HepG2 (cell line): ENCODE measurements around the gene PCCB. TPM values are rescaled to one million over a fixed set of nuclear protein-coding genes. Genes with fewer than 3 reads are reported as not detected.

Source experiments
- ATAC-seq: fragments of 200-7000 bp; cut with Tn5 transposase; 3 replicates; pipeline ENCODE4 v1.9.1; 2020; ENCODE audit warnings: mild to moderate bottlenecking, moderate library complexity
- BruUV-seq: library from RNA; stranded (reverse); fragments of 400-500 nt; replicated peaks from 2 replicates; lab custom pipeline; 2021; lab: Mats Ljungman, UMichigan
- CTCF ChIA-PET: fragments of 300-600 bp; formaldehyde crosslinking; extraction: SDS; loops from one replicate; lab custom pipeline; 2021; ENCODE audit warnings: low total read pairs, inconsistent platforms, low intra/inter-chr PET ratio; lab: Yijun Ruan, JAX
- POLR2A ChIA-PET: fragments of 350-600 bp; sonication (Branson Sonifier 250); formaldehyde crosslinking; loops from one replicate; lab custom pipeline; 2020; ENCODE audit warnings: antibody characterized with exemption, inconsistent platforms; lab: Yijun Ruan, JAX
- DNase-seq: peaks from one replicate; pipeline ENCODE4 v3.0.0-alpha.2; 2015; ENCODE audit warnings: low spot score
- FAIRE-seq: peaks from 3 replicates; lab custom pipeline; 2011; peaks lifted over from hg19 to GRCh38; lab: Jason Lieb, UNC
- H2AFZ ChIP-seq: one replicate; pipeline ENCODE4 v1.6.1; 2011; ENCODE audit warnings: low read length, inconsistent platforms
- H3K27ac ChIP-seq: fragments of 300-600 bp; 3 replicates; pipeline ENCODE4 v1.8.0; 2011; ENCODE audit warnings: mixed run types, mild to moderate bottlenecking, mixed read lengths, low read length, inconsistent platforms; ENCODE audit not compliant: insufficient read depth; ENCODE audit errors: extremely low read length
- H3K27me3 ChIP-seq, 2 experiments: fragments of 200-600 bp in 1 of 2; 2 replicates in 1 of 2; 3 replicates in 1 of 2; pipeline versions ENCODE4 v1.6.0 to v1.8.0; 2011; ENCODE audit warnings: low read length in 2 of 2, mild to moderate bottlenecking in 2 of 2, moderate library complexity in 2 of 2, inconsistent platforms in 1 of 2; ENCODE audit not compliant: insufficient read depth in 2 of 2, control insufficient read depth in 1 of 2
- H3K36me3 ChIP-seq, 2 experiments: fragments of 200-600 bp in 1 of 2; replicated peaks in 1 of 2; 2 replicates in 1 of 2; 3 replicates in 1 of 2; pipeline versions ENCODE4 v1.5.1 to v1.8.0; 2011; ENCODE audit warnings: low read length in 2 of 2, inconsistent platforms in 1 of 2; ENCODE audit not compliant: insufficient read depth in 2 of 2, control insufficient read depth in 1 of 2
- H3K4me1 ChIP-seq: 2 replicates; pipeline ENCODE4 v1.5.1; 2012; ENCODE audit warnings: low read length, inconsistent platforms; ENCODE audit not compliant: insufficient read depth
- H3K4me2 ChIP-seq: 2 replicates; pipeline ENCODE4 v1.6.0; 2011; ENCODE audit warnings: low read depth, low read length, inconsistent platforms
- H3K4me3 ChIP-seq, 3 experiments: fragments of 200-600 bp in 1 of 3; sonication (generic), shearing (Covaris generic) in 1 of 3; replicated peaks in 1 of 3; 2 replicates each; pipeline ENCODE4 v1.5.1; 2011 to 2016; ENCODE audit warnings: low read length in 3 of 3, inconsistent platforms in 2 of 3, low read depth in 2 of 3, mild to moderate bottlenecking in 2 of 3, control low read depth in 1 of 3, mixed read lengths in 1 of 3; ENCODE audit not compliant: insufficient read depth in 1 of 3
- H3K79me2 ChIP-seq: one replicate; pipeline ENCODE4 v1.6.1; 2011; ENCODE audit warnings: low read length, inconsistent platforms; ENCODE audit not compliant: insufficient read depth
- H3K9ac ChIP-seq: 2 replicates; pipeline ENCODE4 v1.6.0; 2011; ENCODE audit warnings: mild to moderate bottlenecking, low read depth, low read length, inconsistent platforms; ENCODE audit not compliant: insufficient read depth
- H3K9me3 ChIP-seq: 2 replicates; pipeline ENCODE4 v1.5.1; 2012; ENCODE audit warnings: mild to moderate bottlenecking, low read length
- H4K20me1 ChIP-seq: 2 replicates; pipeline ENCODE4 v1.6.0; 2011; ENCODE audit warnings: inconsistent platforms, mild to moderate bottlenecking, low read length, moderate library complexity; ENCODE audit not compliant: insufficient read depth
- FIP1L1 ChIP-seq: fragments of 200-400 bp; formaldehyde crosslinking; IDR thresholded peaks from 2 replicates; pipeline ENCODE4 v1.6.1; 2018; ENCODE audit warnings: low read depth, mild to moderate bottlenecking, low read length, moderate library complexity, borderline replicate concordance; ENCODE audit not compliant: insufficient read depth
- HMG20B ChIP-seq: conservative IDR thresholded peaks from 2 replicates; pipeline ENCODE4 v1.6.1; 2016; ENCODE audit warnings: missing genetic modification reagents, missing compliant biosample characterization
- HMGA1 ChIP-seq: sonication (generic); formaldehyde crosslinking; conservative IDR thresholded peaks from 2 replicates; pipeline ENCODE4 v1.4.0; 2020; ENCODE audit warnings: missing genetic modification reagents
- RFXANK ChIP-seq: IDR thresholded peaks from 2 replicates; pipeline ENCODE4 v1.6.1; 2016
- ZMYM2 ChIP-seq: sonication (generic); formaldehyde crosslinking; IDR thresholded peaks from 2 replicates; pipeline ENCODE4 v1.8.0; 2022; ENCODE audit warnings: mild to moderate bottlenecking, missing genetic modification reagents
- ZMYM4 ChIP-seq: sonication (generic); formaldehyde crosslinking; IDR thresholded peaks from 2 replicates; pipeline ENCODE4 v1.8.1; 2023; ENCODE audit warnings: mild to moderate bottlenecking, missing genetic modification reagents
- ZNF782 ChIP-seq: sonication (generic); formaldehyde crosslinking; IDR thresholded peaks from 2 replicates; pipeline ENCODE4 v1.4.0; 2020; ENCODE audit warnings: missing genetic modification reagents, mild to moderate bottlenecking, borderline replicate concordance
- WGBS: methylation state at CpG from one replicate; pipeline ENCODE4 v1.1.6; 2017; ENCODE audit warnings: low lambda C conversion rate; 5-methylcytosine and 5-hydroxymethylcytosine counted together
- in situ Hi-C: cut with HindIII; loops from 2 replicates; pipeline ENCODE4 v1.10.0; 2017; ENCODE audit warnings: low pct_unique_long_range_greater_than_20kb; ENCODE audit not compliant: extremely low pct_ligation_motif_present
- intact Hi-C: fragments of 100-400 bp; cut with micrococcal nuclease; formaldehyde crosslinking; loops from one replicate; pipeline ENCODE4 v1.10.0; 2022; ENCODE audit not compliant: unreplicated experiment
- polyA plus RNA-seq, 8 experiments: library from polyadenylated mRNA; depleted of rRNA in 3 of 8; stranded (reverse) in 7 of 8; unstranded in 1 of 8; fragments of >200 nt; fragmentation: Illumina TruSeq in 4 of 8; extraction: Trizol in 4 of 8; gene quantifications; 2 replicates each; pipeline versions ENCODE4 v1.2.1 to v1.2.3, GENCODE V29; 2011 to 2016; ENCODE audit warnings: low read depth in 4 of 8, missing spikeins in 1 of 8, mixed read lengths in 1 of 8; ENCODE audit not compliant: insufficient read depth in 1 of 8
- total RNA-seq, 5 experiments: library from RNA; depleted of rRNA; stranded (reverse); fragments of >200 nt; fragmentation: Illumina TruSeq; extraction: Trizol; gene quantifications; 2 replicates each; pipeline ENCODE4 v1.2.3, GENCODE V29; 2016; ENCODE audit warnings: low read depth in 1 of 5
- TF ChIP-seq, protein P1 (sequence below): IDR thresholded peaks from 2 replicates; pipeline ENCODE4 v1.6.1; 2016
- TF ChIP-seq, protein P2 (sequence below): sonication (generic); formaldehyde crosslinking; IDR thresholded peaks from 2 replicates; pipeline ENCODE4 v1.5.0; 2020; ENCODE audit warnings: missing genetic modification reagents
- TF ChIP-seq, protein P3 (sequence below): sonication (generic); formaldehyde crosslinking; IDR thresholded peaks from 2 replicates; pipeline ENCODE4 v1.4.0; 2020; ENCODE audit warnings: missing genetic modification reagents
- TF ChIP-seq, protein P4 (sequence below): IDR thresholded peaks from 2 replicates; pipeline ENCODE4 v1.6.1; 2016; ENCODE audit warnings: control low read depth

The PCCB gene
- total and polyA plus RNA-seq, 2 of the 13 experiments (the other 11 are each of a cell fraction or from before 2014, with no cell fraction given): 84.1 to 88.7 TPM

DNA sequence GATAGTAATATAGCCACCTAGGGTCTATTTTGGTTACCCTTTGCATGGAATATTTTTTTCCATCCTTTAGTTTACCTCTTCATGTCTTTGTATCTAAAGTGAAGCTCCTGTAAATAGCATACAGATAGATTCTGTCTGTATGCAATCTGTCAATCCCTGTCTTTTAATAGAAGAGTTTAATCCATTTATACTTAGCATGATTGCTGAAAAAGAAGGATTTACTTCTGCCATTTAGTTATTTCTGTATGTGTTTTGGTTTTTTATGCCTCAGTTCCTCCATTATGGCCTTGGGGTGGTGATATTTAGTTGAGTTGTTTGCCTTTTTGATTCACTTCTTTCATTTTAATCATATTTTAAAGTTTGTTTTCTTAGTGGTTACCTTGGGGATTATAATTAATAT lies 29.0 kb downstream of the PCCB start:
- in situ Hi-C loops (no loop called here), intact Hi-C loops (no loop called here)
- Histone ChIP-seq H3K4me3 (no peak overlapping the region), H3K9ac (no peak overlapping the region), H3K9me3 (no peaks in the 10 kb centered on the region), H3K27ac (no peak overlapping the region), H3K4me1 (no peaks in the 10 kb centered on the region), H2AFZ (no peak overlapping the region), H3K36me3 (peaks cover 6 to 32% of the 10 kb centered on the region in 2 experiments; a peak in 4 of 5 replicates), H3K27me3 (no peaks in the 10 kb centered on the region), H3K4me2 (no peak overlapping the region), H3K79me2 (peaks cover 7% of the 10 kb centered on the region), H4K20me1 (no peaks in the 10 kb centered on the region)
- ChIA-PET POLR2A (no interaction called here), CTCF (no interaction called here)
- DNase-seq (no peak), FAIRE-seq (no peak), ATAC-seq (no peak)
- TF ChIP-seq ZMYM4 (no peak), ZNF782 (CRISPR knock-in tag) (no peak)
- BruUV-seq: no TSS peak

DNA sequence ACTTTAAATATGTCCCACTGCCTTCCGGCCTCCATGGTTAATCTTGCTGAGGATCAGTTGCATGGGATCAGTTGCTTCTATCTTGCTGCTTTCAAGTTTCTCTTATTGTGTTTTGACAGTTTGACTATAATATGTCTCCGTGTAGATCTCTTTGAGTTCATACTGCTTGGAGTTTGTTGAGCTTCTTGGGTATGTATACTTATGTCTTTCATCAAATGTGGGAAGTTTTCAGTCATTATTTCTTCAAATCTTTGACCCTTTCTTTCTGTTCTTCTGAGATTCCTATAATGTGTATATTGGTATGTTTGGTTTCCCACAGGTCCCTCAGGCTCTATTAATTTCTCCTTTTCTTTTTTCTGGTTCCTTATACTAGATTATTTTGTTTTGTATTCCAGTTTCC lies 30.8 kb downstream of the PCCB start:
- H3K4me1 ChIP-seq: no peaks in the 10 kb centered on the region
- ATAC-seq (no peak), DNase-seq (no peak), FAIRE-seq (no peak)
- 95% methylated on average over 2 of the region's 2 CpGs for WGBS
- intact Hi-C loops (no loop called here), in situ Hi-C loops (no loop called here)
- H3K9me3 ChIP-seq: no peaks in the 10 kb centered on the region
- H3K36me3 ChIP-seq: peaks cover 13 to 47% of the 10 kb centered on the region in 2 experiments; a peak in 4 of 5 replicates
- no peaks in the 10 kb centered on the region; a peak in 1 of 5 replicates for H3K27me3 ChIP-seq
- no TSS peak for BruUV-seq
- H3K4me2 ChIP-seq: no peak overlapping the region
- H3K79me2 ChIP-seq: no peaks in the 10 kb centered on the region
- H4K20me1 ChIP-seq: no peaks in the 10 kb centered on the region
- H3K9ac ChIP-seq: no peak overlapping the region
- POLR2A ChIA-PET: interaction anchor here (0.6 to 1.6 kb wide), 2 partner anchors 43 to 84 kb away, joined by 3 to 4 read pairs; partner anchors contain the start of gene MSL2
- no peak overlapping the region for H3K27ac ChIP-seq
- H3K4me3 ChIP-seq: no peak overlapping the region
- H2AFZ ChIP-seq: no peak overlapping the region
- CTCF ChIA-PET: no interaction called here
- TF ChIP-seq HMGA1 (CRISPR knock-in tag): no peak
- TF ChIP-seq FIP1L1: no peak
- TF ChIP-seq, protein P1, sequence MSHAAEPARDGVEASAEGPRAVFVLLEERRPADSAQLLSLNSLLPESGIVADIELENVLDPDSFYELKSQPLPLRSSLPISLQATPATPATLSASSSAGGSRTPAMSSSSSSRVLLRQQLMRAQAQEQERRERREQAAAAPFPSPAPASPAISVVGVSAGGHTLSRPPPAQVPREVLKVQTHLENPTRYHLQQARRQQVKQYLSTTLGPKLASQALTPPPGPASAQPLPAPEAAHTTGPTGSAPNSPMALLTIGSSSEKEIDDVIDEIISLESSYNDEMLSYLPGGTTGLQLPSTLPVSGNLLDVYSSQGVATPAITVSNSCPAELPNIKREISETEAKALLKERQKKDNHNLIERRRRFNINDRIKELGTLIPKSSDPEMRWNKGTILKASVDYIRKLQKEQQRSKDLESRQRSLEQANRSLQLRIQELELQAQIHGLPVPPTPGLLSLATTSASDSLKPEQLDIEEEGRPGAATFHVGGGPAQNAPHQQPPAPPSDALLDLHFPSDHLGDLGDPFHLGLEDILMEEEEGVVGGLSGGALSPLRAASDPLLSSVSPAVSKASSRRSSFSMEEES: no peak
- TF ChIP-seq, protein P2, sequence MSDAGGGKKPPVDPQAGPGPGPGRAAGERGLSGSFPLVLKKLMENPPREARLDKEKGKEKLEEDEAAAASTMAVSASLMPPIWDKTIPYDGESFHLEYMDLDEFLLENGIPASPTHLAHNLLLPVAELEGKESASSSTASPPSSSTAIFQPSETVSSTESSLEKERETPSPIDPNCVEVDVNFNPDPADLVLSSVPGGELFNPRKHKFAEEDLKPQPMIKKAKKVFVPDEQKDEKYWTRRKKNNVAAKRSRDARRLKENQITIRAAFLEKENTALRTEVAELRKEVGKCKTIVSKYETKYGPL (CRISPR knock-in tag): no peak
- TF ChIP-seq, protein P3, sequence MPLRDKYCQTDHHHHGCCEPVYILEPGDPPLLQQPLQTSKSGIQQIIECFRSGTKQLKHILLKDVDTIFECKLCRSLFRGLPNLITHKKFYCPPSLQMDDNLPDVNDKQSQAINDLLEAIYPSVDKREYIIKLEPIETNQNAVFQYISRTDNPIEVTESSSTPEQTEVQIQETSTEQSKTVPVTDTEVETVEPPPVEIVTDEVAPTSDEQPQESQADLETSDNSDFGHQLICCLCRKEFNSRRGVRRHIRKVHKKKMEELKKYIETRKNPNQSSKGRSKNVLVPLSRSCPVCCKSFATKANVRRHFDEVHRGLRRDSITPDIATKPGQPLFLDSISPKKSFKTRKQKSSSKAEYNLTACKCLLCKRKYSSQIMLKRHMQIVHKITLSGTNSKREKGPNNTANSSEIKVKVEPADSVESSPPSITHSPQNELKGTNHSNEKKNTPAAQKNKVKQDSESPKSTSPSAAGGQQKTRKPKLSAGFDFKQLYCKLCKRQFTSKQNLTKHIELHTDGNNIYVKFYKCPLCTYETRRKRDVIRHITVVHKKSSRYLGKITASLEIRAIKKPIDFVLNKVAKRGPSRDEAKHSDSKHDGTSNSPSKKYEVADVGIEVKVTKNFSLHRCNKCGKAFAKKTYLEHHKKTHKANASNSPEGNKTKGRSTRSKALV (CRISPR knock-in tag): no peak
- no peak for TF ChIP-seq HMG20B
- TF ChIP-seq RFXANK: no peak
- TF ChIP-seq, protein P4, sequence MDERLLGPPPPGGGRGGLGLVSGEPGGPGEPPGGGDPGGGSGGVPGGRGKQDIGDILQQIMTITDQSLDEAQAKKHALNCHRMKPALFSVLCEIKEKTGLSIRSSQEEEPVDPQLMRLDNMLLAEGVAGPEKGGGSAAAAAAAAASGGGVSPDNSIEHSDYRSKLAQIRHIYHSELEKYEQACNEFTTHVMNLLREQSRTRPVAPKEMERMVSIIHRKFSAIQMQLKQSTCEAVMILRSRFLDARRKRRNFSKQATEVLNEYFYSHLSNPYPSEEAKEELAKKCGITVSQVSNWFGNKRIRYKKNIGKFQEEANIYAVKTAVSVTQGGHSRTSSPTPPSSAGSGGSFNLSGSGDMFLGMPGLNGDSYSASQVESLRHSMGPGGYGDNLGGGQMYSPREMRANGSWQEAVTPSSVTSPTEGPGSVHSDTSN: no peak
- no peak for TF ChIP-seq ZMYM2
